T-helper 17 cell (primary cell): ENCODE results near the gene RYR1. TPM values are rescaled to one million over a fixed set of nuclear protein-coding genes. Genes with fewer than 3 reads are reported as not detected.
"Not testable (repeated sequence)": the region's sequence is repeated elsewhere in the genome, so short reads cannot be mapped to it uniquely, and the experiment has no call there.

Experiments used
- ATAC-seq: fragments of 150-1000 bp; cut with Tn5 transposase; 2 replicates; pipeline ENCODE4 v1.10.0; 2021; ENCODE audit warnings: mild to moderate bottlenecking, moderate library complexity
- DNase-seq, 3 donors: peaks; one replicate each; pipeline versions ENCODE4 v3.0.0 to v3.0.0-alpha.2; 2020 to 2021
- H3K9me3 ChIP-seq: one replicate; pipeline ENCODE4 v1.7.0; 2013; ENCODE audit warnings: low read length, mild to moderate bottlenecking; ENCODE audit not compliant: control insufficient read depth, poor library complexity, severe bottlenecking
- H3K27ac Mint-ChIP-seq: one replicate; pipeline ENCODE4 v1.8.0; 2022; ENCODE audit warnings: mild to moderate bottlenecking, moderate library complexity, mixed read lengths
- H3K27me3 Mint-ChIP-seq: one replicate; pipeline ENCODE4 v1.8.0; 2022; ENCODE audit warnings: mixed read lengths
- H3K36me3 Mint-ChIP-seq: one replicate; pipeline ENCODE4 v1.8.0; 2022; ENCODE audit warnings: low read depth, mixed read lengths
- H3K4me1 Mint-ChIP-seq: one replicate; pipeline ENCODE4 v1.8.0; 2022; ENCODE audit warnings: mild to moderate bottlenecking, mixed read lengths
- H3K4me3 Mint-ChIP-seq: one replicate; pipeline ENCODE4 v1.8.0; 2022; ENCODE audit warnings: mild to moderate bottlenecking, moderate library complexity, mixed read lengths
- total RNA-seq, 4 donors: library from RNA in 2 of 4; stranded (reverse) in 2 of 4; gene quantifications; one replicate each; pipeline ENCODE4 v1.2.3 and lab custom pipeline; 2022 to 2026

The RYR1 gene
- total RNA-seq, 2 donors from 2014 or later = 1.3 to 3.1 TPM

DNA sequence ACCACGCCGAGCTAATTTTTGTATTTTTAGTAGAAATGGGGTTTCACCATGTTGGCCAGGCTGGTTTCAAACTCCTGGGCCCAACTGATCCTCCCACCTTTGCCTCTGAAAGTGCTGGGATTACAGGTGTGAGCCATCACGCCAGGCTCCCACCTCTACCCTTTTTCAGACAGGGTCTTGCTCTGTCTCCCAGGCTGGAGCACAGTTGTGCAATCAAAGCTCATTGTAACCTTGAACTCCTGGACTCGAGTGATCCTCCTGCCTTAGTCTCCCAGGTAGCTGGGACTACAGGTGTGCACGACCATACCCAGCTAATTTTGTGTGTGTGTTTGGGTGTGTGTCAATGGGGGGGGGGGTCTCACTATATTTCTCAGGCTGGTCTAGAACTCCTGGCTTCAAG, 9.2 kb upstream of the RYR1 start:
- no peaks in the 10 kb centered on the region for H3K9me3 ChIP-seq
- DNase-seq (no peak), ATAC-seq (no peak)
- Mint-ChIP-seq H3K27ac (no peak overlapping the region), H3K4me3 (no peak overlapping the region), H3K36me3 (no peaks in the 10 kb centered on the region), H3K27me3 (peaks cover 6% of the 10 kb centered on the region), H3K4me1 (peaks cover 13% of the 10 kb centered on the region)

DNA sequence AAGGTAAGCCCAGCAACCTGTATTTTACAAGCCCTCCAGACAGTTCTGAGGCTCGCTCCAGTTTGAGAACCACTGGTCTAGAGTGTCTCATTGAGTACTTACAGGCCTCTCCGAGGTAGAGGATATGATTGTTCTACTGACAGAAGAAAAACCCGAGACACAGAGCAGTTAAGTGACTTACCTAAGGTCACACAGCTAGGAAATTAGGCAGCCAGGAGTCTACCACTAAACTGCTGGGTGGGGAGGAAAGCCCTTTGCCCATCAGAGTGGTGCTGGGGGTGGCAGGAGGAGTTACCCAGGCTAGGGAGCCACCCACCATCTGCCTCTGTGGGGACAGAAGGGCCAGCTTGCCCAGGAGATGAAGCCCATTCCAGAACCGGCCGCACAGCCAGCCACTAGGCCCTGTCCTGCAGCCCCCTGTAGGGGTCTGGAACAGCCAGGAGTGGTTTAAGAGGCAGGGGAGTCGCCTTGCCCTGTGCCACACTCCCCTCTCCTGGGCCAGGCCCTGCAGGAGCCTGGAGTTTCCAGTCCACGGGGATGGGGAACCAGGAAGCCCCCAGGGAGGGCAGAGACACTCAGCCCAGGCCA, 8.2 kb upstream of the RYR1 start:
- Mint-ChIP-seq H3K4me1 (peaks cover 16% of the 10 kb centered on the region), H3K36me3 (no peaks in the 10 kb centered on the region), H3K4me3 (peak overlapping the region; percentile 70), H3K27me3 (peaks cover 10% of the 10 kb centered on the region), H3K27ac (no peak overlapping the region)
- no peak for DNase-seq
- ATAC-seq = no peak
- H3K9me3 ChIP-seq = no peaks in the 10 kb centered on the region

DNA sequence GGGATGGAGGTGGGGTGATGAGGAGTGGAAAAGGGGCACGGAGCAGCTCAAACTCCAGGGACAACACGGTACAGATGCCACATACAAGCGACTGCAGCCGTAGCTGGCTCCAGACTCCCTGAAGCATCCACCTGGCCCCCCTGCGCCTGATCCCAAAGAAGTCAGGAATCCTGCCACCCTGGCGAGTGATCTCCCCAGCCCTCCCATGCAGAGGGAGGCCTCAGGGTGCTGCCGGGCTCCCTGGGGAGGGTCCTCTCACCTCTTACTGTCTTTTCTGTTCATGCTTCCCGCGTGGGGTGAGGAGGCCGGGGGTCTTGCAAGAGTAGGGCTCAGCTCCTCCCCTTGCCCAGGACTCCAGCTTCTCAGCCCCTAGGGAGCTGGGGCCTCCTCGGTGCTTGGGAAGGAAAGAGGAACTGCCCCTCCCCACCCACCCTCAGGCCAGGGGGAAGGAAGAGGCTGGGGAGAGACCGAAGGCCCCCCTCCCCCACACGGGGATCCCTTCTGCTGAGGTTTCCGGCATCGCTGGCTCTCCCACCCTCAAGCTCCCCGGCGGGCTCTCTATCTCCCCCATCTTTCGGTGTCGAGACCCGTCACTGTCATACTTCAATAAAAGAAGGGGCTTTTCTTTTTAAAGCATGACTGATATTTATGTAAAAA, 7.6 kb upstream of the RYR1 start, which contains the start of gene RASGRP4:
Gene RASGRP4 (minus strand): TSS at position 410 of the 657 bp plus-strand sequence. CDS start 128 bp downstream, at position 282.
- H3K4me1 Mint-ChIP-seq = peaks cover 16% of the 10 kb centered on the region
- ATAC-seq (peak; percentile 71), DNase-seq (peak; percentile 27 to 52 (median 50))
- H3K27ac Mint-ChIP-seq = peak within 1 kb of the TSS; percentile 77
- no peaks in the 10 kb centered on the region for H3K36me3 Mint-ChIP-seq
- H3K4me3 Mint-ChIP-seq = peak within 1 kb of the TSS; percentile 75
- no peaks in the 10 kb centered on the region for H3K9me3 ChIP-seq
- H3K27me3 Mint-ChIP-seq = peaks cover 10% of the 10 kb centered on the region

DNA sequence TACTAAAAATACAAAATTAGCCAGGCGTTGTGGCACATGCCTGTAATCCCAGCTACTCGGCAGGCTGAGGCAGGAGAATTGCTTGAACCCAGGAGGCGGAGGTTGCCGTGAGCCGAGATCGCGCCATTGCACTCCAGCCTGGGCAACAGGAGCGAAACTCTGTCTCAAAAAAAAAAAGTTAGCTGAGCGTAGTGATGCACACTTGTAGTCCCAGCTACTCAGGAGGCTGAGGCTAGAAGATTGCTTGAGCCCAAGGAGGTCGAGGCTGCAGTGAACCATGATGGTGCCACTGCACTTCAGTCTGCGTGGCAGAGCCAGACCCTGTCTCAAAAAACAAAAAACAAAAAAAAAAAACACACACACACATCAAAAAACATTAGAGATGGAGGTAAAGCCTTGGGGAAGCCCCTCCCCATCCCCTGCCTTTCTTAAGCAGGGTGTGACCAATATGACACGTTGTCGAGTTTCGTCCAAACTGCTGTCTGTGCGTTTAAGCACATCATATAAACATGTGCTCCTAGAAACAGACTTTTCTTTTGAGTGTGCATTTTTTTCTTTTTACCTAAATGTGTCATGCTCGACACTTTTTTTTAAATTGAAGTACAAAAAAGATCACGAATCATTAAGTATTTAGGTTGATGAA, 6.3 kb upstream of the RYR1 start:
- peak; percentile 87 for ATAC-seq
- Mint-ChIP-seq H3K27me3 (peaks cover 10% of the 10 kb centered on the region), H3K27ac (peak overlapping the region; percentile 77)

DNA sequence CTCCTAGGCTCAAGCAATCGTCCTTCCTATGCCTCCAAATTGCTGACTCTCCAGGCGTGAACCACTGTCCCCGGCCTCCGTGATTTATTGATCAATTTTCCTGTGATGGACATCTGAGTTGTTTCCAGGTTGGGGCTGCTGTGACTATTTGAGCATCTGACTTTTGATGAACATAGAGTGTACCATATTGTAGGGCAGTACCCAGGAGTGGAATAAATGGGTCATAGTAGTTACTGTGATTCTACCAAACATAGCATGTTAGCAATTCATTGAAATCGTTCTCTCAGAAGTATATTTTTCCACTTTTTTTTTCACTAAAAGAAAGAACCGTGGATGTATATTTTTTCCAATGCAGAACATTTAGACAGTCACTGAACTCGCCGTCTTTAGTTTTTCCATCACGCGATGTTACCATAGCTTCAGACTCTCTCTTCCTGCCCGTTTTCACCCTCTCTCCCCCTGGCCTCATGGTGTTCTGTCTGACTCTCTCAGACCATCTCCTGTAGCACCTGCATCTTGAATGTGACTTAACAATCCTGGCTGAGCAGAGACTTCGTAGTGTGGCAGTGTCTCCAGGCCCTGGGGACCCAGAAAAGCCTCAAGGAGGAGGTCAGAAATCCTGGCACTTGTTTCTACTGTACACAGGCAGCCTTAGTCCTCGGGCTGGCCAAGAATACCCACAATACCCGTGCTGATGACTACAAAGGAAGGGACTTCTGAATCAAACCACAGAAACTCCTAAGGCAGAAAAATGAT, 4.3 kb upstream of the RYR1 start:
- ATAC-seq = no peak
- no peak overlapping the region for H3K4me3 Mint-ChIP-seq
- peak overlapping the region; percentile 84 for H3K27ac Mint-ChIP-seq
- DNase-seq = no peak
- H3K36me3 Mint-ChIP-seq = peaks cover under 1% of the 10 kb centered on the region
- no peaks in the 10 kb centered on the region for H3K9me3 ChIP-seq
- peaks cover 22% of the 10 kb centered on the region for H3K4me1 Mint-ChIP-seq
- peaks cover 18% of the 10 kb centered on the region for H3K27me3 Mint-ChIP-seq

More for the DNA sequence above, 6.3 kb upstream of the RYR1 start:
- not testable (repeated sequence) for H3K9me3 ChIP-seq, H3K36me3 Mint-ChIP-seq
- peak in 1 of 3 donors; percentile 25 for DNase-seq
- Mint-ChIP-seq H3K4me3 (peak overlapping the region; percentile 75), H3K4me1 (peaks cover 16% of the 10 kb centered on the region)

DNA sequence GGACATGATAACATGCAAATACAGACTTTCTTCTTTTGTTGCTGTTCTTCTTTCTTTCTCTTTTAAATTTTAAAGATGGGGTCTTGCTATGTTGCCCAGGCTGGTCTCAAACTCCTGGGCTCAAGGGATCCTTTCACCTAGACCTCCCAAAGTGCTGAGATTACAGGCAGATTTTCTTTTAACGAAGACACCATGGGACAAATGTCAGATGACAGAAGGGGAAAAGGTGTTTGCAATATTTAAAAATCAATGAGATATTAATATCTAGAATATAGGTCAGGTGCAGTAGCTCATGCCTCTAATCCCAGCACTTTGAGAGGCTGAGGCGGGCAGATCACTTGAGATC, 3.7 kb upstream of the RYR1 start:
- Mint-ChIP-seq H3K27me3 (peaks cover 23% of the 10 kb centered on the region), H3K27ac (no peak overlapping the region), H3K4me1 (peaks cover 24% of the 10 kb centered on the region), H3K4me3 (no peak overlapping the region), H3K36me3 (peaks cover 2% of the 10 kb centered on the region)
- ATAC-seq (no peak), DNase-seq (no peak)
- H3K9me3 ChIP-seq = no peaks in the 10 kb centered on the region

DNA sequence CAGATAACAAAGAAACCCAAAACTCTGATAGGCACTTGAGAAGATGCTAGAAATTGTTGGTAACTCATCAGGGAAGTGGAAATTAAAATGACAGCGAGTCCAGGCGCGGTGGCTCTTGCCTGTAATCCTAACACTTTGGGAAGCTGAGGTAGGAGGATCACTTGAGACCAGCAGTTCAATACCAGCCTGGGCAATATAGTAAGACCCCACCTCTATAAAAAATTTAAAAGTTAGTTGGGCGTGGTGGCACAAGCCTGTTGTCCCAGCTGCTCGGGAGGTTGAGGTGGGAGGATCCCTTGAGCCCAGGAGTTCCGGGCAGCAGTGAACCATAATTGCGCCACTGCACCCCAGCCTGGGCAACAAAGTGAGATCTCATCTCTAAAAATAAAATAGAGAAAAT, 2.6 kb upstream of the RYR1 start:
- Mint-ChIP-seq H3K27me3 (peaks cover 27% of the 10 kb centered on the region), H3K36me3 (peaks cover 2% of the 10 kb centered on the region), H3K4me1 (peaks cover 21% of the 10 kb centered on the region), H3K27ac (no peak overlapping the region), H3K4me3 (no peak overlapping the region)
- ATAC-seq (no peak), DNase-seq (no peak)
- H3K9me3 ChIP-seq = no peaks in the 10 kb centered on the region

DNA sequence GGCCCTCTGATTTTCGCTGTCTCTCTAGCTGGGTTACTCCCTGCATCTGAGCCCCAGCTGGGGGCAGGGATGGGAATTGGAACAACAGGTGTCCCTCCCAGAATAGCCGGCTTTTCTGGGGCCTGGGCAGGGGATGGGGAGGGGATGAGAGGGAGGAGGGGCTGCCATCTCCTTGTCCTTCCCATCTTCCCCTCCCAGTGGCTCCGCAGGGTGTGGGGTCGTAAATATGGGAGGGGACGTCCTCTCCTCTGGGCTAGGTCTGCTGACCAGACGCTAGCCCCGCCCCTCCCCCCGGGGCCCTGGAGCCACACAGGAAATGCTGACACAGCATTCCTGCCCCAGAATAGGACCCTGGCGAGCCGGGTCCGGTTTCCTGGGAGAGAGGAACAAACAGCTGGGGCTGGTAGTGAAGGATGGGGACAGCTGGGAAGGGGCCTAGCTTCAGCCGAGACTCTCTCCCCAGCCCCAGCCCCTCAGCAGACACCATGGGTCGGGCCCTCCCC, 1.1 kb downstream of the RYR1 start:
- peaks cover 5% of the 10 kb centered on the region for H3K36me3 Mint-ChIP-seq
- peak overlapping the region; percentile 16 for H3K27ac Mint-ChIP-seq
- DNase-seq (no peak), ATAC-seq (no peak)
- H3K27me3 Mint-ChIP-seq = peaks cover 24% of the 10 kb centered on the region
- H3K9me3 ChIP-seq = no peaks in the 10 kb centered on the region
- H3K4me1 Mint-ChIP-seq = peaks cover 8% of the 10 kb centered on the region
- H3K4me3 Mint-ChIP-seq = peak overlapping the region; percentile 76

DNA sequence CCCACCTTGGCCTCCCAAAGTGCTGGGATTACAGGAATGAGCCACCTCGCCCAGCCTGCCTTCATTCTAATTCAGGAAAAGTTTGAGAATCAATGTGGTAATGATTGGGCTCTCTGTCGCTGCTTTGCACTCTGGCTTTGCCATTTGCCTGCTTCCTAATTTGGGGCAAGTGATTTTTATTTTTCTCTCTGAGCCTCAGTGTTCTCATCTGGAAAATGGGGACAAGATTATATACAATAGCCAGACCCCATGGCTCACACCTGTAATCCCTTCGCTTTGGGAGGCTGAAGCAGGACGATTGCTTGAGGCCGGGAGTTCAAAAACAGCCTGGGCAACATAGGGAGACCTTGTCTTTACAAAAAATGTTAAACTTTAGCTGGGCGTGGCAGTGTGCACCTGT, 3.8 kb downstream of the RYR1 start:
- Mint-ChIP-seq H3K4me1 (peaks cover 10% of the 10 kb centered on the region), H3K27me3 (peaks cover 23% of the 10 kb centered on the region), H3K4me3 (no peak overlapping the region), H3K27ac (no peak overlapping the region), H3K36me3 (peaks cover 5% of the 10 kb centered on the region)
- no peak for ATAC-seq
- no peak for DNase-seq
- no peaks in the 10 kb centered on the region for H3K9me3 ChIP-seq

DNA sequence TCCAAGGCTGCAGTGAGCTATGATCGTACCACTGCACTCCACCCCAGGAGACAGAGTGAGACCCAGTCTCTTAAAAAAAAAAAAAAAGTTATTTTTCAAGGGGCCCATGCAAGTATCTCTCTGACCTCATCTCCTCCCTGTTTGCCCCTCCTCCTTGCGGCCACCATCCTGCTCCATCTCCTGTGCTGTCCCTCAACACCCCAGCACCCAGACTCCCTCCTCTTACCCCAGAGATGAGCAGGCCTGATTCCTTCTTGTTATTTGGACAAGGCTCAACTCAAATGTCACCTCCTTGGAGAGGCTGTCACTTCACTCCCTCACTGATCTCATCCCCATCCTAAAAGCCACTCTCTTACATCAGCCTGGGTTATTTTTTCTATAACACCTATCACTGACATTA, 4.4 kb downstream of the RYR1 start:
- Mint-ChIP-seq H3K27ac (no peak overlapping the region), H3K4me1 (peaks cover 10% of the 10 kb centered on the region), H3K36me3 (peaks cover 5% of the 10 kb centered on the region), H3K4me3 (no peak overlapping the region), H3K27me3 (peaks cover 23% of the 10 kb centered on the region)
- DNase-seq (no peak), ATAC-seq (no peak)
- no peaks in the 10 kb centered on the region for H3K9me3 ChIP-seq

DNA sequence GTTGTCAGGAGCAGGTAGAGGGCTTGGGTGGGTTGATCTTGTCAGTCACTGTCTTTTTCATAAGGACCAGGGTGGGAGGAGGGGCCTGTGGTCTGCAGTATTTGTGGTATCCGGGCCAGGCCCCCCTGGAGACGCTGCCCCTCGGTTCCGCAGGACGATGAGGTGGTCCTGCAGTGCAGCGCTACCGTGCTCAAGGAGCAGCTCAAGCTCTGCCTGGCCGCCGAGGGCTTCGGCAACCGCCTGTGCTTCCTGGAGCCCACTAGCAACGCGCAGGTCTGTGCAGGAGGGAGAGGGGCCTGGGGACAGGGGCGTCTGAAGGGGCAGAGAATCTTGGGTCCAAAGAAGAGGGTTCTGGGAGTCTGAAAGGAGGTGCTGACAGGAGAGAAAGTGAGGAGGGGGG, 7.1 kb downstream of the RYR1 start:
- Mint-ChIP-seq H3K4me3 (no peak overlapping the region), H3K4me1 (peaks cover 6% of the 10 kb centered on the region), H3K36me3 (peaks cover 8% of the 10 kb centered on the region), H3K27ac (no peak overlapping the region), H3K27me3 (peaks cover 11% of the 10 kb centered on the region)
- no peak for DNase-seq
- no peaks in the 10 kb centered on the region for H3K9me3 ChIP-seq
- no peak for ATAC-seq

DNA sequence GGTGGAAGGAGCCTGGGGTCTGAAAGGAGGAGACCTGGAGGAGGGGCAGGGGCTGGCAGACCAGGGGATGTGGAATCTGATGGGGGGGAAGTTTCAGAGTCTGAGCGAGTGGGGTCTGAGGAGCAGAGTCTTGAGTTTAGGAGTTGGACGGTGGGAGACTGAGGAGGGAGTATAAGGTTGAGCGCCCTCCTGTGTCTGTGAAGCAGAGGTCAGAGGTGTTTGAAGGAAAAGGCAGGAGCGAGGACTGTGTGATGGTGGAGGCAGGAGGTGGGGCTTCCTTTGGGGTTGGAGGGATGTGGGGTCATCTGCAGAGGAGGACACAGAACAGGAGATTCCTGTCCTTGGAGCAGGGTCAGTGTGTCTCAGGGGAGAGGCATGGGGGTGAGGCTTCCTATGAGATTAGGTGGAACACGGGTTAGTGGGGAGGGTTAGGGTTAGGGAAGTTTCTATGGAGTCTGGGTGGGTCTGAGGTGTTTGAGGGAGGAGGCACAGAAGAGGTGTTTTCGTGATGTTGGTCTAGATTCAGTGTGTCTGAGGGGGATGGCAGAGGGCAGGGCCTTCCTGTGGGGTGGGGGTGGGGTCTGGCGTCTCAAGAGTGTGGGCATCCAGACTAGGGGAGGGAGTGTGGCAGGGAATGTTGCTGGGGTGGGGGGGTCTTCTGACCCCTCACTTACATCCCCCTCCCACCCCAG, 8.3 kb downstream of the RYR1 start:
- ATAC-seq (no peak), DNase-seq (no peak)
- peaks cover 9% of the 10 kb centered on the region for H3K4me1 Mint-ChIP-seq
- H3K27me3 Mint-ChIP-seq = peaks cover 11% of the 10 kb centered on the region
- no peak overlapping the region for H3K4me3 Mint-ChIP-seq
- no peaks in the 10 kb centered on the region for H3K9me3 ChIP-seq
- no peak overlapping the region for H3K27ac Mint-ChIP-seq
- H3K36me3 Mint-ChIP-seq = peaks cover 11% of the 10 kb centered on the region
